ENCODE results near the gene TSHZ2.
A peak's percentile ranks its signal among the peaks of the same experiment; 100 is the strongest.
"Not testable (repeated sequence)": the region's sequence is repeated elsewhere in the genome, so short reads cannot be mapped to it uniquely, and the experiment has no call there.

Gene TSHZ2

GRCh38 chr20:53316206-53316937 lies 344.2 kb downstream of the TSHZ2 start:
- peak; percentile 1 for DNase-seq (ENCODE audit: low spot score)

GRCh38 chr20:53319200-53319599 lies 347.0 kb downstream of the TSHZ2 start:
- no peak for DNase-seq (ENCODE audit: low spot score)

GRCh38 chr20:53319716-53320115 lies 347.6 kb downstream of the TSHZ2 start:
- DNase-seq (ENCODE audit: low spot score): no peak

GRCh38 chr20:53320701-53321100 lies 348.5 kb downstream of the TSHZ2 start:
- DNase-seq (ENCODE audit: low spot score): no peak

GRCh38 chr20:53321596-53321995 lies 349.4 kb downstream of the TSHZ2 start:
- no peak for DNase-seq (ENCODE audit: low spot score)

GRCh38 chr20:53322651-53323050 lies 350.5 kb downstream of the TSHZ2 start:
- DNase-seq (ENCODE audit: low spot score): peak; percentile 24

- not testable (repeated sequence) for DNase-seq (ENCODE audit: low spot score)
Measured at GRCh38 chr20:53323460-53323859, 351.3 kb downstream of the TSHZ2 start.

GRCh38 chr20:53324816-53325215 lies 352.7 kb downstream of the TSHZ2 start:
- DNase-seq (ENCODE audit: low spot score): no peak

- no peak for DNase-seq (ENCODE audit: low spot score)
Measured at GRCh38 chr20:53328961-53329360, 356.8 kb downstream of the TSHZ2 start.

GRCh38 chr20:53329781-53330180 lies 357.6 kb downstream of the TSHZ2 start:
- no peak for DNase-seq (ENCODE audit: low spot score)

- DNase-seq (ENCODE audit: low spot score): no peak
Measured at GRCh38 chr20:53330601-53331140, 358.5 kb downstream of the TSHZ2 start.

- DNase-seq (ENCODE audit: low spot score): no peak
Measured at GRCh38 chr20:53331151-53331973, 359.2 kb downstream of the TSHZ2 start.

- no peak for DNase-seq (ENCODE audit: low spot score)
Measured at GRCh38 chr20:53332022-53332837, 360.1 kb downstream of the TSHZ2 start.

- no peak for DNase-seq (ENCODE audit: low spot score)
Measured at GRCh38 chr20:53334861-53335260, 362.7 kb downstream of the TSHZ2 start.

GRCh38 chr20:53335555-53335954 lies 363.4 kb downstream of the TSHZ2 start:
- no peak for DNase-seq (ENCODE audit: low spot score)

GRCh38 chr20:53336892-53337291 lies 364.7 kb downstream of the TSHZ2 start:
- DNase-seq (ENCODE audit: low spot score): no peak

- no peak for DNase-seq (ENCODE audit: low spot score)
Measured at GRCh38 chr20:53337390-53338101, 365.4 kb downstream of the TSHZ2 start.

- no peak for DNase-seq (ENCODE audit: low spot score)
Measured at GRCh38 chr20:53338716-53339115, 366.6 kb downstream of the TSHZ2 start.

GRCh38 chr20:53342429-53342828 lies 370.3 kb downstream of the TSHZ2 start:
- no peak for DNase-seq (ENCODE audit: low spot score)

GRCh38 chr20:53343448-53343847 lies 371.3 kb downstream of the TSHZ2 start:
- no peak for DNase-seq (ENCODE audit: low spot score)

GRCh38 chr20:53344891-53345290 lies 372.7 kb downstream of the TSHZ2 start:
- DNase-seq (ENCODE audit: low spot score): no peak

Data from activated CD4-positive, alpha-beta T cell treated with anti-CD3 and anti-CD28 coated beads, Interleukin-2, Interleukin-4, amounts not matched to agents 100 ng/mL and 50 ng/mL, durations not matched to agents 16 hours and 8 hours (primary cell).